GM12878 (cell line): ENCODE measurements around the gene DHPS. TPM values are rescaled to one million over a fixed set of nuclear protein-coding genes. Genes with fewer than 3 reads are reported as not detected.

ENCODE experiments used
- ASH2L ChIP-seq: fragments of 300-600, 200-600 bp; sonication (generic); IDR thresholded peaks from 2 replicates; pipeline ENCODE4 v1.6.1; 2017; ENCODE audit warnings: low read depth, mild to moderate bottlenecking, borderline replicate concordance
- BACH1 ChIP-seq: fragments of 450-650 bp; IDR thresholded peaks from 2 replicates; pipeline ENCODE4 v1.6.1; 2017; ENCODE audit warnings: mild to moderate bottlenecking, borderline replicate concordance
- BCL11A ChIP-seq: IDR thresholded peaks from 2 replicates; pipeline ENCODE4 v1.6.1; 2011; ENCODE audit warnings: low read depth, low read length
- CBX3 ChIP-seq: fragments of 200-600 bp; sonication (generic); IDR thresholded peaks from 2 replicates; pipeline ENCODE4 v1.6.1; 2016; ENCODE audit warnings: low read depth, borderline replicate concordance
- CEBPB ChIP-seq, 2 experiments: fragments of 150-350 bp in 1 of 2; IDR thresholded peaks; 2 replicates each; pipeline ENCODE4 v1.6.1; 2012 to 2014; ENCODE audit warnings: low read depth in 2 of 2, low read length in 2 of 2, borderline replicate concordance in 1 of 2, inconsistent platforms in 1 of 2
- CREB1 ChIP-seq: IDR thresholded peaks from 2 replicates; pipeline ENCODE4 v1.6.1; 2012; ENCODE audit warnings: low read depth, mild to moderate bottlenecking, inconsistent platforms
- E2F4 ChIP-seq: IDR thresholded peaks from 2 replicates; pipeline ENCODE4 v1.6.1; 2012; ENCODE audit warnings: low read depth, low read length, improper control_type of control experiment
- EED ChIP-seq: sonication (generic); IDR thresholded peaks from 2 replicates; pipeline ENCODE4 v1.6.1; 2016; ENCODE audit warnings: antibody characterized with exemption, low read depth
- ESRRA ChIP-seq: IDR thresholded peaks from 2 replicates; pipeline ENCODE4 v1.6.1; 2012; ENCODE audit warnings: mild to moderate bottlenecking, low read length, improper control_type of control experiment
- HCFC1 ChIP-seq: fragments of 150-350 bp; IDR thresholded peaks from 2 replicates; pipeline ENCODE4 v1.6.1; 2014; ENCODE audit warnings: low read length
- IKZF1 ChIP-seq: fragments of 450-650 bp; conservative IDR thresholded peaks from 2 replicates; pipeline ENCODE4 v1.6.1; 2017; ENCODE audit warnings: antibody characterized with exemption, mild to moderate bottlenecking
- IKZF2 ChIP-seq, 2 experiments: fragments of 450-650 bp; IDR thresholded peaks; 2 replicates each; pipeline ENCODE4 v1.6.1; 2017; ENCODE audit warnings: mild to moderate bottlenecking in 2 of 2, moderate library complexity in 2 of 2
- JUNB ChIP-seq: IDR thresholded peaks from 2 replicates; pipeline ENCODE4 v1.6.1; 2016; ENCODE audit warnings: antibody characterized with exemption, mild to moderate bottlenecking
- MAX ChIP-seq: IDR thresholded peaks from 2 replicates; pipeline ENCODE4 v1.6.1; 2012; ENCODE audit warnings: low read depth, low read length, improper control_type of control experiment
- MYC ChIP-seq: IDR thresholded peaks from 2 replicates; pipeline ENCODE4 v1.6.1; 2011; ENCODE audit warnings: mild to moderate bottlenecking, low read length, moderate library complexity, inconsistent platforms; ENCODE audit not compliant: insufficient read depth, insufficient replicate concordance, insufficient read length, severe bottlenecking
- NFYA ChIP-seq: IDR thresholded peaks from 2 replicates; pipeline ENCODE4 v1.6.1; 2011; ENCODE audit warnings: low read depth, mild to moderate bottlenecking, low read length, improper control_type of control experiment, borderline replicate concordance
- NR2C1 ChIP-seq: fragments of 450-650 bp; IDR thresholded peaks from 2 replicates; pipeline ENCODE4 v1.6.1; 2017; ENCODE audit warnings: antibody characterized with exemption, mild to moderate bottlenecking, moderate library complexity
- PBX3 ChIP-seq: IDR thresholded peaks from 2 replicates; pipeline ENCODE4 v1.6.1; 2011; ENCODE audit warnings: mild to moderate bottlenecking, low read depth, low read length, moderate library complexity; ENCODE audit not compliant: insufficient replicate concordance
- POLR2A ChIP-seq: IDR thresholded peaks from 2 replicates; pipeline ENCODE4 v1.6.1; 2011; ENCODE audit warnings: low read depth, mild to moderate bottlenecking, low read length
- RAD51 ChIP-seq: fragments of 450-650 bp; IDR thresholded peaks from 2 replicates; pipeline ENCODE4 v1.6.1; 2016; ENCODE audit warnings: moderate library complexity, mild to moderate bottlenecking, inconsistent platforms
- RUNX3 ChIP-seq: IDR thresholded peaks from 2 replicates; pipeline ENCODE4 v1.6.1; 2012; ENCODE audit warnings: low read length, inconsistent platforms
- SIN3A ChIP-seq: IDR thresholded peaks from 2 replicates; pipeline ENCODE4 v1.6.1; 2012; ENCODE audit warnings: low read depth, low read length, improper control_type of control experiment
- SMAD5 ChIP-seq: IDR thresholded peaks from 2 replicates; pipeline ENCODE4 v1.6.1; 2016; ENCODE audit warnings: antibody characterized with exemption, low read depth
- SREBF1 ChIP-seq: IDR thresholded peaks from 2 replicates; pipeline ENCODE4 v1.6.1; 2012; ENCODE audit warnings: mild to moderate bottlenecking, low read length
- TARDBP ChIP-seq: IDR thresholded peaks from 2 replicates; pipeline ENCODE4 v1.6.1; 2016; ENCODE audit warnings: borderline replicate concordance
- YBX1 ChIP-seq: fragments of 450-650 bp; IDR thresholded peaks from 2 replicates; pipeline ENCODE4 v1.6.1; 2016; ENCODE audit warnings: antibody characterized with exemption
- ZBTB4 ChIP-seq: fragments of 450-650 bp; formaldehyde crosslinking; IDR thresholded peaks from 2 replicates; pipeline ENCODE4 v1.4.0; 2022; ENCODE audit warnings: mild to moderate bottlenecking, moderate library complexity
- ZNF207 ChIP-seq: fragments of 450-650 bp; IDR thresholded peaks from 2 replicates; pipeline ENCODE4 v1.6.1; 2014; ENCODE audit warnings: antibody characterized with exemption, mild to moderate bottlenecking, borderline replicate concordance
- polyA plus RNA-seq, 11 experiments: library from polyadenylated mRNA; depleted of rRNA in 4 of 11; unstranded in 6 of 11; stranded (reverse) in 5 of 11; fragments of >200 nt; fragmentation: Nextera tagmentation in 4 of 11; fragmentation: Illumina TruSeq in 1 of 11; extraction: Ambion mirVana in 4 of 11; extraction: Trizol in 1 of 11; gene quantifications; 1 replicate in 1 of 11; 2 replicates in 10 of 11; pipeline versions ENCODE4 v1.2.1 to v1.2.3, GENCODE V29; 2011 to 2016; ENCODE audit warnings: inconsistent platforms in 2 of 11, missing spikeins in 2 of 11, low read depth in 1 of 11
- total RNA-seq, 4 experiments: library from RNA; depleted of rRNA in 3 of 4; stranded (reverse); fragments of >200 nt in 3 of 4; fragmentation: Illumina TruSeq in 1 of 4; extraction: Trizol in 1 of 4; gene quantifications; 2 replicates each; pipeline versions ENCODE4 v1.2.1 to v1.2.3, GENCODE V29; 2013 to 2021

Gene DHPS
- total and polyA plus RNA-seq, 10 of the 15 experiments (the other 5 are each of a cell fraction or from before 2014, with no cell fraction given), result 36.4 to 104 (median 83.4) TPM

GRCh38 chr19:12723641-12724426, 42.2 kb upstream of the DHPS start, which contains the start of gene TNPO2 (continued):
- TF ChIP-seq PBX3 (no peak), YBX1 (no peak), NFYA (no peak), CEBPB (IDR thresholded peaks at IDR 0.05; ENCODE audit: borderline replicate concordance in 1 of 2, low read depth in 2 of 2, low read length in 2 of 2) (no peak), CREB1 (peak; percentile 53; the same call in 1 of the 2 replicates), SIN3A (peak; percentile 86), MAX (peak; percentile 93), POLR2A (peak; percentile 78), SREBF1 (peak; percentile 38; the same call in 1 of the 2 replicates), ESRRA (0 out of 2 replicates have a peak, but pooled peaks have one; percentile 22), RAD51 (peak; percentile 29; the same call in 1 of the 2 replicates), JUNB (no peak), IKZF1 (peak; percentile 78), E2F4 (no peak), ZNF207 (no peak), IKZF2 (IDR thresholded peaks at IDR 0.05) (peak in 1 of 2 experiments; percentile 10; a peak in 1 of 4 replicates), MYC (peak; percentile 85), SMAD5 (no peak), BCL11A (no peak), TARDBP (peak; percentile 61; the same call in 1 of the 2 replicates), EED (no peak), RUNX3 (peak; percentile 71), NR2C1 (peak; percentile 88), BACH1 (0 out of 2 replicates have a peak, but pooled peaks have one; percentile 10), CBX3 (no peak), ASH2L (no peak), HCFC1 (peak; percentile 89), ZBTB4 (CRISPR knock-in tag) (no peak)
